Measurements from ENCODE around the gene ACADM.
A peak's percentile ranks its signal among the peaks of the same experiment; 100 is the strongest.
"Not testable (repeated sequence)": the region's sequence is repeated elsewhere in the genome, so short reads cannot be mapped to it uniquely, and the experiment has no call there.

Gene ACADM

GRCh38 chr1:75724472-75725022 is at the start of gene ACADM:
ACADM (plus strand) TSS chr1:75724709; CDS start chr1:75724788, 79 bp downstream.
- no peak for TF ChIP-seq CTCF (IDR thresholded peaks at IDR 0.05; ENCODE audit: insufficient read depth, low read length, poor library complexity, severe bottlenecking)
- Histone ChIP-seq H3K4me3 (replicated peaks; ENCODE audit: low read depth, low read length) (peak within 1 kb of the TSS; percentile 94), H3K36me3 (ENCODE audit: control insufficient read depth, insufficient read depth, low read length) (no peaks in the 10 kb centered on the region), H3K27me3 (replicated peaks; ENCODE audit: control insufficient read depth, insufficient read depth, low read length) (no peaks in the 10 kb centered on the region)
- DNase-seq (ENCODE audit: extremely low read depth, insufficient read length) = peak; percentile 96

- Histone ChIP-seq H3K4me3 (replicated peaks; ENCODE audit: low read depth, low read length) (no peak overlapping the region), H3K36me3 (ENCODE audit: control insufficient read depth, insufficient read depth, low read length) (no peaks in the 10 kb centered on the region), H3K27me3 (replicated peaks; ENCODE audit: control insufficient read depth, insufficient read depth, low read length) (no peaks in the 10 kb centered on the region)
- TF ChIP-seq CTCF (IDR thresholded peaks at IDR 0.05; ENCODE audit: insufficient read depth, low read length, poor library complexity, severe bottlenecking) = no peak
- DNase-seq (ENCODE audit: extremely low read depth, insufficient read length) = no peak
Measured at GRCh38 chr1:75677443-75677842, 47.1 kb upstream of the ACADM start.

GRCh38 chr1:75677964-75678363 is 46.5 kb upstream of the ACADM start:
- not testable (repeated sequence) for H3K36me3 ChIP-seq (ENCODE audit: control insufficient read depth, insufficient read depth, low read length); DNase-seq (ENCODE audit: extremely low read depth, insufficient read length); H3K4me3 ChIP-seq (replicated peaks; ENCODE audit: low read depth, low read length); H3K27me3 ChIP-seq (replicated peaks; ENCODE audit: control insufficient read depth, insufficient read depth, low read length)

- no peak for DNase-seq (ENCODE audit: extremely low read depth, insufficient read length)
- no peak for TF ChIP-seq CTCF (IDR thresholded peaks at IDR 0.05; ENCODE audit: insufficient read depth, low read length, poor library complexity, severe bottlenecking)
- Histone ChIP-seq H3K36me3 (ENCODE audit: control insufficient read depth, insufficient read depth, low read length) (no peaks in the 10 kb centered on the region), H3K27me3 (replicated peaks; ENCODE audit: control insufficient read depth, insufficient read depth, low read length) (no peaks in the 10 kb centered on the region), H3K4me3 (replicated peaks; ENCODE audit: low read depth, low read length) (no peak overlapping the region)
Measured at GRCh38 chr1:75690547-75690946, 34.0 kb upstream of the ACADM start.

- no peaks in the 10 kb centered on the region for H3K36me3 ChIP-seq (ENCODE audit: control insufficient read depth, insufficient read depth, low read length)
- no peak for TF ChIP-seq CTCF (IDR thresholded peaks at IDR 0.05; ENCODE audit: insufficient read depth, low read length, poor library complexity, severe bottlenecking)
- H3K4me3 ChIP-seq (replicated peaks; ENCODE audit: low read depth, low read length) = no peak overlapping the region
- no peak for DNase-seq (ENCODE audit: extremely low read depth, insufficient read length)
- no peaks in the 10 kb centered on the region for H3K27me3 ChIP-seq (replicated peaks; ENCODE audit: control insufficient read depth, insufficient read depth, low read length)
Measured at GRCh38 chr1:75693551-75693950, 31.0 kb upstream of the ACADM start.

- Histone ChIP-seq H3K4me3 (replicated peaks; ENCODE audit: low read depth, low read length) (no peak overlapping the region), H3K36me3 (ENCODE audit: control insufficient read depth, insufficient read depth, low read length) (no peaks in the 10 kb centered on the region), H3K27me3 (replicated peaks; ENCODE audit: control insufficient read depth, insufficient read depth, low read length) (no peaks in the 10 kb centered on the region)
- no peak for TF ChIP-seq CTCF (IDR thresholded peaks at IDR 0.05; ENCODE audit: insufficient read depth, low read length, poor library complexity, severe bottlenecking)
- DNase-seq (ENCODE audit: extremely low read depth, insufficient read length) = no peak
Measured at GRCh38 chr1:75696000-75696399, 28.5 kb upstream of the ACADM start.

Data from GM06990 (cell line).